NT2/D1 (cell line): ENCODE data around the gene ZNF146.

Experiments used
- DNase-seq: peaks from one replicate; pipeline ENCODE4 v3.0.0-alpha.2; 2011; ENCODE audit warnings: low read depth, low spot score
- H3K27me3 ChIP-seq: 2 replicates; pipeline ENCODE4 v1.6.0; 2011; ENCODE audit warnings: mild to moderate bottlenecking; ENCODE audit not compliant: insufficient read length, insufficient read depth
- H3K36me3 ChIP-seq: 2 replicates; pipeline ENCODE4 v1.6.1; 2011; ENCODE audit warnings: mild to moderate bottlenecking, low read length, mixed read lengths; ENCODE audit not compliant: insufficient read depth, insufficient read length
- H3K4me1 ChIP-seq: 2 replicates; pipeline ENCODE4 v1.5.1; 2011; ENCODE audit not compliant: insufficient read depth, insufficient read length
- H3K4me3 ChIP-seq: 2 replicates; pipeline ENCODE4 v1.5.1; 2011; ENCODE audit warnings: low read depth; ENCODE audit not compliant: insufficient read length
- H3K9ac ChIP-seq: 2 replicates; pipeline ENCODE4 v1.6.0; 2011; ENCODE audit warnings: low read depth; ENCODE audit not compliant: insufficient read length
- H3K9me3 ChIP-seq: 2 replicates; pipeline ENCODE4 v1.5.1; 2011; ENCODE audit warnings: mild to moderate bottlenecking, low read length; ENCODE audit not compliant: insufficient read depth
- SUZ12 ChIP-seq: IDR thresholded peaks from 2 replicates; pipeline ENCODE4 v1.6.1; 2011; ENCODE audit not compliant: insufficient read length, insufficient read depth; ENCODE audit errors: extremely low read depth
- YY1 ChIP-seq: IDR thresholded peaks from 2 replicates; pipeline ENCODE4 v1.6.1; 2011; ENCODE audit not compliant: insufficient read length, insufficient read depth
- ZNF274 ChIP-seq: IDR thresholded peaks from 2 replicates; pipeline ENCODE4 v1.6.1; 2011; ENCODE audit warnings: mild to moderate bottlenecking, low read depth, low read length

Gene ZNF146

DNA sequence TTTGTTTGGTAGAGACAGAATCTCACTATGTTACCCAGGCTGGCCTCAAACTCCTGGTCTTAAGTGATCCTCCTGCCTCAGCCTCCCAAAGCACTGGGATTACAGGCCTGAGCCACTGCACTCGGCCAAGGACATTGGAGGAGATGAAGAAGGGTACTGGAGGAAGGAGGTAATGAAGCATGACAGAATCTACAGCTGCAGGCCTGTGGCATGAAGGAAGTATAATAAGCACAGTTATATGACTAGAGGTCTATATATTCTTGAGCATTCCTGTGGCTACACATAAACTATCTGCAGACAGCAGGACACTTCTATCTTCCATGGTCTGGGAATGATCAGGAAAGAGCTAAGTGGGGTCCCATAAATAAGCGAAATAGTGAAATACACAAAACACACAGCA, 18.7 kb upstream of the ZNF146 start:
- no peak overlapping the region for H3K4me3 ChIP-seq
- H3K36me3 ChIP-seq: peaks cover 5% of the 10 kb centered on the region
- TF ChIP-seq YY1 (no peak), SUZ12 (no peak), ZNF274 (no peak)
- H3K9me3 ChIP-seq: no peaks in the 10 kb centered on the region
- no peaks in the 10 kb centered on the region for H3K4me1 ChIP-seq
- no peaks in the 10 kb centered on the region for H3K27me3 ChIP-seq
- H3K9ac ChIP-seq: no peak overlapping the region
- DNase-seq: no peak

- no peaks in the 10 kb centered on the region for H3K9me3 ChIP-seq
- DNase-seq: no peak
- H3K36me3 ChIP-seq: peaks cover 5% of the 10 kb centered on the region
- TF ChIP-seq ZNF274 (no peak), YY1 (no peak), SUZ12 (no peak)
- H3K9ac ChIP-seq: no peak overlapping the region
- H3K4me1 ChIP-seq: no peaks in the 10 kb centered on the region
- H3K27me3 ChIP-seq: no peaks in the 10 kb centered on the region
- no peak overlapping the region for H3K4me3 ChIP-seq
These were observed 16.8 kb upstream of the ZNF146 start for GRCh38 chr19:36198119-36198518.

GRCh38 chr19:36201684-36202083, 13.2 kb upstream of the ZNF146 start:
- no peaks in the 10 kb centered on the region for H3K9me3 ChIP-seq
- H3K9ac ChIP-seq: no peak overlapping the region
- H3K36me3 ChIP-seq: no peaks in the 10 kb centered on the region
- no peaks in the 10 kb centered on the region for H3K27me3 ChIP-seq
- TF ChIP-seq SUZ12: no peak
- no peak for TF ChIP-seq ZNF274
- TF ChIP-seq YY1: no peak
- no peaks in the 10 kb centered on the region for H3K4me1 ChIP-seq
- no peak for DNase-seq
- no peak overlapping the region for H3K4me3 ChIP-seq

DNA sequence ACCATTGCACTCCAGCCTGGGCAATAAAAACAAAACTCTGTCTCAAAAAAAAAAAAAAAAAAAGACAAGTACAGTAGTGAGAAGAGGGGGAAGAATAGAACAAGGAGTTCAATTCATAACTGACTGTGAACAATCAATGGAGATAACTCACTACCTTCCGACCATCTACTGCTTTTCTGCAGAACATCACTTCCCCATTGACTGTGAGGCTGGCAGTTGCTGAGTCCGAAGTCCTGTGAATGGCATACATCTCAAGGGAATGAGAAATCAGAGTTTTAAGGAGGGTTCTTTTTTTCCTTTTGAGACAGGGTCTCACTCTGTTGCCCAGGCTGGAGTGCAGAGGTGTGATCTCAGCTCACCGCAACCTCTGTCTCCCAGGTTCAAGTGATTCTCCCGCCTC, 11.6 kb upstream of the ZNF146 start:
- no peak for TF ChIP-seq YY1
- no peak for TF ChIP-seq SUZ12
- TF ChIP-seq ZNF274: no peak
- H3K27me3 ChIP-seq: no peaks in the 10 kb centered on the region
- DNase-seq: no peak
- H3K4me1 ChIP-seq: no peaks in the 10 kb centered on the region
- H3K4me3 ChIP-seq: no peak overlapping the region
- no peaks in the 10 kb centered on the region for H3K9me3 ChIP-seq
- no peak overlapping the region for H3K9ac ChIP-seq
- H3K36me3 ChIP-seq: no peaks in the 10 kb centered on the region

DNA sequence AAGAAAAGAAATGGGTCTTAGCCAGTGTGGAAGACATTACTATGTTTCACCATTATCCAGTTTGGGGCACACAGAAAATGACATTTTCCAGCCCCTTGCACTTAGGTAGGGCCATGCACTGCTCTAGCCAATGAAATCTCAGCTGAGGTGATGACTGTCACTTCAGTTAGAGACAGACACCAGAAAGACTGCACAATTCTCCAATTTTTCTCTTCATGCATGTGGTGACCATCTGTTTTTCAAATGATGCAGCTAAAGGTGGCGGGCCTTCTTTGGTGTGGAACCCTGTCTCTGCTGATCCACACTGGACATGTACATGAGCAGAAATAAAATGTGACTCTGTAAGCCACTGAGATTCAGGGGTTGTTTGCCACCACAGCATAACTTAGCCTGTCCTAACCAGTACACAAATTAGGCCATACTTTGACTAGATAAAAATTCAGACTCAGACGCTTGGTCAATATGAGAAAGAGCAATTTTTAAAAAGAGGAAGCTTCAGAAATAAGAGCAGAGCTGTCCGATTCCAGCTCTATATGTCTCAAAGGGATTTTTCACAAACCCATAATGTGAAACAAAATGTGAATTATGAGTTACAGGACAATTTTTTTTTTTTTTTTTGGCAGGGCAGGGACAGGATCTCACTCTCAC, 7.2 kb upstream of the ZNF146 start:
- no peaks in the 10 kb centered on the region for H3K27me3 ChIP-seq
- DNase-seq: no peak
- no peak overlapping the region for H3K4me3 ChIP-seq
- TF ChIP-seq YY1 (no peak), SUZ12 (no peak)
- H3K36me3 ChIP-seq: no peaks in the 10 kb centered on the region
- H3K9me3 ChIP-seq: no peaks in the 10 kb centered on the region
- H3K9ac ChIP-seq: no peak overlapping the region
- no peaks in the 10 kb centered on the region for H3K4me1 ChIP-seq

DNA sequence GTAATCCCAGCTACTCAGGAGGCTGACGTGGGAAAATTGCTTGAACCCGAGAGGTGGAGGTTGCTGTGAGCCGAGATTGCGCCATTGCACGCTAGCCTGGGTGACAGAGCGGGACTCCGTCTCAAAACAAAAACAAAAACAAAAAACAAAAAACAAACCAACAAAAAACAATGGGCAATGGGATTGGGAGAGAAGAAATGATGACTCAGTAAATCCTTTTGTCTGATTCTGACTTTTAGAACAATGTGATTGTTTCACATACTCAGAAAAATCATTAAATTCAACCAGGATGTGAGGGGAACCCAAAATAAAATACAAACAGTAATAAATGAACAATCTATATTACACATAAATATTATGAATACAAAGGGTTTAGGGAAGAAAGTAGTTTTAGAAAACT, 5.5 kb upstream of the ZNF146 start:
- Histone ChIP-seq H3K9ac (no peak overlapping the region), H3K4me3 (no peak overlapping the region), H3K27me3 (no peaks in the 10 kb centered on the region), H3K36me3 (no peaks in the 10 kb centered on the region), H3K4me1 (peaks cover 2% of the 10 kb centered on the region), H3K9me3 (no peaks in the 10 kb centered on the region)
- TF ChIP-seq YY1: no peak
- no peak for TF ChIP-seq ZNF274
- no peak for TF ChIP-seq SUZ12
- DNase-seq: no peak

DNA sequence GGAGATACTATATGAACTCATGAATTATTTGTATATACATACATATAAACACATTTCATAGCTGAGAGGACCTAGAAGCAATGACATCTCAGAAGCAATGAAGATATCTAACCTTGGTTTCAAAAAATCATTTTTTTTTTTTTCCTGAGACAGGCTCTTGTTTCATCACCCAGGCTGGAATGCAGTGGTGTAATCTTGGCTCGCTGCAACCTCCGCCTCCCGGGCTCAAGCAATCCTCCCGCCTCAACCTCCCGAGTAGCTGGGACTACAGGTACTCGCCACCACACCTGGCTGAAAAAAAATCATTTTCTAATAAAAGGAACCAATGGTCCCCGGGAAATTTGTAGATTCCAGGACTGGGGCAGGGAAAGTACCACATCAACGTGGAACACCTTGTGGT, 4.4 kb upstream of the ZNF146 start:
- no peak for DNase-seq
- Histone ChIP-seq H3K9ac (no peak overlapping the region), H3K36me3 (no peaks in the 10 kb centered on the region), H3K4me3 (no peak overlapping the region), H3K9me3 (no peaks in the 10 kb centered on the region), H3K4me1 (peaks cover 2% of the 10 kb centered on the region), H3K27me3 (no peaks in the 10 kb centered on the region)
- TF ChIP-seq ZNF274: no peak

GRCh38 chr19:36212895-36213294, 2.0 kb upstream of the ZNF146 start:
- Histone ChIP-seq H3K27me3 (no peaks in the 10 kb centered on the region), H3K36me3 (peaks cover 2% of the 10 kb centered on the region), H3K9me3 (no peaks in the 10 kb centered on the region), H3K9ac (no peak overlapping the region), H3K4me3 (no peak overlapping the region), H3K4me1 (peaks cover 2% of the 10 kb centered on the region)
- no peak for DNase-seq
- TF ChIP-seq YY1 (no peak), ZNF274 (no peak), SUZ12 (no peak)
